BJ (cell line): Measurements from ENCODE around the gene MEX3C. TPM values are rescaled to one million over a fixed set of nuclear protein-coding genes. Genes with fewer than 3 reads are reported as not detected.

ENCODE experiments used
- CTCF ChIA-PET: fragments of 350-600 bp; formaldehyde crosslinking; extraction: SDS; loops from one replicate; lab custom pipeline; 2021; ENCODE audit warnings: antibody characterized with exemption, inconsistent platforms; lab: Yijun Ruan, JAX
- POLR2A ChIA-PET: fragments of 300-600 bp; sonication (Branson Sonifier 250); formaldehyde crosslinking; extraction: SDS; loops from one replicate; lab custom pipeline; 2021; ENCODE audit warnings: antibody characterized with exemption; lab: Charles Lee
- DNase-seq: peaks from one replicate; pipeline ENCODE4 v3.0.0-alpha.2; 2011; ENCODE audit warnings: low read depth
- H3K27me3 ChIP-seq: 2 replicates; pipeline ENCODE4 v1.6.0; 2011; ENCODE audit warnings: low read length; ENCODE audit not compliant: control insufficient read depth, insufficient read depth
- H3K36me3 ChIP-seq: 2 replicates; pipeline ENCODE4 v1.5.1; 2011; ENCODE audit warnings: low read length; ENCODE audit not compliant: control insufficient read depth, insufficient read depth
- H3K4me3 ChIP-seq: 2 replicates; pipeline ENCODE4 v1.5.1; 2011; ENCODE audit warnings: low read depth, mild to moderate bottlenecking, control low read depth, low read length
- polyA plus RNA-seq: library from polyadenylated mRNA; depleted of rRNA; stranded (reverse); fragments of >200 nt; gene quantifications from 2 replicates; pipeline ENCODE4 v1.2.3, GENCODE V29; 2011
- TF ChIP-seq, protein P1 (sequence below): IDR thresholded peaks from 2 replicates; pipeline ENCODE4 v1.5.1; 2011; ENCODE audit warnings: low read depth, mild to moderate bottlenecking, control low read depth, inconsistent platforms, low read length, moderate library complexity; ENCODE audit not compliant: insufficient read depth

MEX3C gene
- polyA plus RNA-seq, 1 experiment: 34.4 TPM

- Histone ChIP-seq H3K27me3 (no peaks in the 10 kb centered on the region), H3K4me3 (no peak overlapping the region), H3K36me3 (no peaks in the 10 kb centered on the region)
- TF ChIP-seq, protein P1, sequence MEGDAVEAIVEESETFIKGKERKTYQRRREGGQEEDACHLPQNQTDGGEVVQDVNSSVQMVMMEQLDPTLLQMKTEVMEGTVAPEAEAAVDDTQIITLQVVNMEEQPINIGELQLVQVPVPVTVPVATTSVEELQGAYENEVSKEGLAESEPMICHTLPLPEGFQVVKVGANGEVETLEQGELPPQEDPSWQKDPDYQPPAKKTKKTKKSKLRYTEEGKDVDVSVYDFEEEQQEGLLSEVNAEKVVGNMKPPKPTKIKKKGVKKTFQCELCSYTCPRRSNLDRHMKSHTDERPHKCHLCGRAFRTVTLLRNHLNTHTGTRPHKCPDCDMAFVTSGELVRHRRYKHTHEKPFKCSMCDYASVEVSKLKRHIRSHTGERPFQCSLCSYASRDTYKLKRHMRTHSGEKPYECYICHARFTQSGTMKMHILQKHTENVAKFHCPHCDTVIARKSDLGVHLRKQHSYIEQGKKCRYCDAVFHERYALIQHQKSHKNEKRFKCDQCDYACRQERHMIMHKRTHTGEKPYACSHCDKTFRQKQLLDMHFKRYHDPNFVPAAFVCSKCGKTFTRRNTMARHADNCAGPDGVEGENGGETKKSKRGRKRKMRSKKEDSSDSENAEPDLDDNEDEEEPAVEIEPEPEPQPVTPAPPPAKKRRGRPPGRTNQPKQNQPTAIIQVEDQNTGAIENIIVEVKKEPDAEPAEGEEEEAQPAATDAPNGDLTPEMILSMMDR: no peak
- no peak for DNase-seq
- CTCF ChIA-PET: no interaction called here
- POLR2A ChIA-PET: no interaction called here
Observed at GRCh38 chr18:51164342-51164741, 33.1 kb downstream of the MEX3C start.

DNA sequence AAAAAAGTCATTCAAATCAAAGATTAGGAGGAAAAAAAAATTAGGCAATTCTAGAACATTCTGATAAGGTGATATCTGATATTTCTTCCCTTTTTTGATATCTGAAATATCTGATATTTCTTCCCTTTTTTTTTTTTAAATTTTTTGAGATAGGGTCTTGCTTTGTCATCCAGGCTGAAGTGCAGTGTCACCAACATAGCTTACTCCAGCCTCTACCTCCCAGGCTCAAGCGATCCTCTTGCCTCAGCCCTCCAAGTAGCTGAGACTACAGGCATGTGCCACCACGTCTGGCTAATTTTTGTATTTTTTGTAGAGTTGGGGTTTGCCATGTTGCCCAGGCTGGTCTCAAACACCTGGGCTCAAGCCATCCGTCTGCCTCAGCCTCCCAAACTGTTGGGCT, 33.9 kb downstream of the MEX3C start:
- no peak for DNase-seq
- TF ChIP-seq, protein P1: no peak
- ChIA-PET POLR2A (no interaction called here), CTCF (no interaction called here)
- H3K4me3 ChIP-seq: no peak overlapping the region
- no peaks in the 10 kb centered on the region for H3K36me3 ChIP-seq
- H3K27me3 ChIP-seq: no peaks in the 10 kb centered on the region

GRCh38 chr18:51162617-51163016, 34.9 kb downstream of the MEX3C start:
- Histone ChIP-seq H3K36me3 (no peaks in the 10 kb centered on the region), H3K27me3 (no peaks in the 10 kb centered on the region), H3K4me3 (no peak overlapping the region)
- ChIA-PET POLR2A (no interaction called here), CTCF (no interaction called here)
- no peak for DNase-seq
- TF ChIP-seq, protein P1: no peak

- POLR2A ChIA-PET: no interaction called here
- no peak for DNase-seq
- H3K27me3 ChIP-seq: no peaks in the 10 kb centered on the region
- H3K4me3 ChIP-seq: no peak overlapping the region
- CTCF ChIA-PET: no interaction called here
- TF ChIP-seq, protein P1: no peak
- H3K36me3 ChIP-seq: no peaks in the 10 kb centered on the region
Observed at GRCh38 chr18:51160646-51161045, 36.8 kb downstream of the MEX3C start.

- ChIA-PET POLR2A (no interaction called here), CTCF (interaction anchor here (0.6 to 1.4 kb wide), 2 partner anchors 9 to 1365 kb away, joined by 3 to 4 read pairs; no protein-coding TSS in a partner anchor)
- Histone ChIP-seq H3K27me3 (no peaks in the 10 kb centered on the region), H3K36me3 (no peaks in the 10 kb centered on the region), H3K4me3 (no peak overlapping the region)
- TF ChIP-seq, protein P1: no peak
- no peak for DNase-seq
Observed at GRCh38 chr18:51157215-51157614, 40.3 kb downstream of the MEX3C start.
